PFSK-1 (cell line): ENCODE results near the gene SASH1.

Source experiments
- FOXP2 ChIP-seq: optimal IDR thresholded peaks from 2 replicates; pipeline ENCODE3; 2011; ENCODE audit warnings: borderline replicate concordance, control low read depth, inconsistent platforms; ENCODE audit not compliant: insufficient read depth; ENCODE audit errors: extremely low read length, extremely low read depth
- POLR2AphosphoS5 ChIP-seq: IDR thresholded peaks from 2 replicates; pipeline ENCODE4 v1.6.1; 2012; ENCODE audit warnings: low read depth, mild to moderate bottlenecking, control low read depth, low read length, moderate library complexity
- SIN3A ChIP-seq: IDR thresholded peaks from 2 replicates; pipeline ENCODE4 v1.6.1; 2012; ENCODE audit warnings: mild to moderate bottlenecking, low read length, moderate library complexity, borderline replicate concordance; ENCODE audit not compliant: insufficient read depth
- TAF1 ChIP-seq: IDR thresholded peaks from 2 replicates; pipeline ENCODE4 v1.6.1; 2012; ENCODE audit warnings: low read length, control low read depth, borderline replicate concordance; ENCODE audit not compliant: insufficient read depth
- TF ChIP-seq, protein P1 (sequence below), 2 experiments: IDR thresholded peaks; 2 replicates each; pipeline versions ENCODE4 v1.6.1 to v1.8.0; 2011 to 2012; ENCODE audit warnings: low read depth in 2 of 2, low read length in 2 of 2, control low read depth in 1 of 2, inconsistent platforms in 1 of 2, mild to moderate bottlenecking in 1 of 2, moderate library complexity in 1 of 2; ENCODE audit not compliant: insufficient read depth in 1 of 2

Gene SASH1

DNA sequence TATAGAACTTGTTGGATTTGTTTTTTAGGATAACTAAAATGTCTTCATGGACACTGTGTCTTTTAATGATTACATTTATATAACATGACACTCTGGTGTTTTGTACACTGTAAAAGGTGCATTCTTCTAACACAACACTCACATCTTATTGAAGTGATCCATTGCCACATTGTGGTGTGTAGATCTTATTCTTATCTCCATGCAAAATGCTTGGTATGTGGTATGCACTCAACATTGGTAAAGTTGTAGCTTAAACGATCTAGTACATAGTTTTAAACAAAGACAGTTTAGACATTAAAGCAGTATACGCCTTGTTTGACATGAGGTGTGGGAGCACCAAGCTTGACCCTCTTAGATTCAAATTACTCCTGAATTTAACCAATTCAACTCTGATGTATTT, 84.7 kb downstream of the SASH1 start:
- TF ChIP-seq FOXP2, result no peak
- no peak for TF ChIP-seq TAF1
- TF ChIP-seq SIN3A, result no peak
- no peak for TF ChIP-seq POLR2AphosphoS5
- TF ChIP-seq, protein P1, sequence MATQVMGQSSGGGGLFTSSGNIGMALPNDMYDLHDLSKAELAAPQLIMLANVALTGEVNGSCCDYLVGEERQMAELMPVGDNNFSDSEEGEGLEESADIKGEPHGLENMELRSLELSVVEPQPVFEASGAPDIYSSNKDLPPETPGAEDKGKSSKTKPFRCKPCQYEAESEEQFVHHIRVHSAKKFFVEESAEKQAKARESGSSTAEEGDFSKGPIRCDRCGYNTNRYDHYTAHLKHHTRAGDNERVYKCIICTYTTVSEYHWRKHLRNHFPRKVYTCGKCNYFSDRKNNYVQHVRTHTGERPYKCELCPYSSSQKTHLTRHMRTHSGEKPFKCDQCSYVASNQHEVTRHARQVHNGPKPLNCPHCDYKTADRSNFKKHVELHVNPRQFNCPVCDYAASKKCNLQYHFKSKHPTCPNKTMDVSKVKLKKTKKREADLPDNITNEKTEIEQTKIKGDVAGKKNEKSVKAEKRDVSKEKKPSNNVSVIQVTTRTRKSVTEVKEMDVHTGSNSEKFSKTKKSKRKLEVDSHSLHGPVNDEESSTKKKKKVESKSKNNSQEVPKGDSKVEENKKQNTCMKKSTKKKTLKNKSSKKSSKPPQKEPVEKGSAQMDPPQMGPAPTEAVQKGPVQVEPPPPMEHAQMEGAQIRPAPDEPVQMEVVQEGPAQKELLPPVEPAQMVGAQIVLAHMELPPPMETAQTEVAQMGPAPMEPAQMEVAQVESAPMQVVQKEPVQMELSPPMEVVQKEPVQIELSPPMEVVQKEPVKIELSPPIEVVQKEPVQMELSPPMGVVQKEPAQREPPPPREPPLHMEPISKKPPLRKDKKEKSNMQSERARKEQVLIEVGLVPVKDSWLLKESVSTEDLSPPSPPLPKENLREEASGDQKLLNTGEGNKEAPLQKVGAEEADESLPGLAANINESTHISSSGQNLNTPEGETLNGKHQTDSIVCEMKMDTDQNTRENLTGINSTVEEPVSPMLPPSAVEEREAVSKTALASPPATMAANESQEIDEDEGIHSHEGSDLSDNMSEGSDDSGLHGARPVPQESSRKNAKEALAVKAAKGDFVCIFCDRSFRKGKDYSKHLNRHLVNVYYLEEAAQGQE (IDR thresholded peaks at IDR 0.05; ENCODE audit: insufficient read depth in 1 of 2, low read depth in 2 of 2, low read length in 2 of 2), result no peak

GRCh38 chr6:148429423-148429822, 86.8 kb downstream of the SASH1 start:
- TF ChIP-seq TAF1 (no peak), SIN3A (no peak), POLR2AphosphoS5 (no peak), FOXP2 (no peak)
- TF ChIP-seq, protein P1 (IDR thresholded peaks at IDR 0.05; ENCODE audit: insufficient read depth in 1 of 2, low read depth in 2 of 2, low read length in 2 of 2), result no peak

DNA sequence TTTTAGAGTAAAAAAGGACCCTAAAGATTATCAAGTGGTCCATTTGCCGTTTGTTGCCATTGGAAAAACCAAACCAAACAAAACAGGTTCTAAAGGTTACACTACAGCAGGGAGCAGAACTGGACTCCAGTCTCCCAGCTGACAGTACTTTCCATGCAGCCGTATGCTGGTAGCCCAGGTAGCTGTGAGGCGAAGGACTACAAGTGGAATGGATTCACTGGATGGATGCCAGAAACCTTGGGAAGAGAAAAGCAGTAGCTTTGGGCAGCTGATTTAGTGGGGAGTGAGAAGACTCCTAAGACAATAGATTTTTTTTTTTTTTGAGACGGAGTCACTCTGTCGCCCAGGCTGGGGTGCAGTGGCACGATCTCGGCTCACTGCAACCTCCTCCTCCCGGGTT, 88.3 kb downstream of the SASH1 start:
- TF ChIP-seq TAF1 (no peak), SIN3A (no peak), FOXP2 (no peak)
- TF ChIP-seq, protein P1 (IDR thresholded peaks at IDR 0.05; ENCODE audit: insufficient read depth in 1 of 2, low read depth in 2 of 2, low read length in 2 of 2), result no peak

DNA sequence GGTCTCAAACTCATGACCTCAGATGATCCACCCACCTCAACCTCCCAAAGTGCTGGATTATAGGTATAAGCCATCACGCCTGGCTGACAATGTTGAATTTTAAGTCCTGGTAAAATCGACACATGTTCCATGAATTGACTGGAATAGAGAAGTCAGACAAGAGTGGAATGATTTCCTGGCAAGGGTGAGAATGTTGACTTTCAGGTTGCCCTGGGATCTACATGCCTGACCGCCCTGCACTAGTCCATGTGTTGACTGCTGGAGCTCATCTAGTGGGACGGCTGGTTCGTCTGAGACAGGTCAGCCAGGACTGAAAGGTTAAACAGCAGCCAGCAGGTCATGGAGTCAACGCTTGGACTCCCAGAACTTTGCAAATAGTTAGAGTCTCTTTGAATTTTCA, 88.8 kb downstream of the SASH1 start:
- no peak for TF ChIP-seq TAF1
- TF ChIP-seq, protein P1 (IDR thresholded peaks at IDR 0.05; ENCODE audit: insufficient read depth in 1 of 2, low read depth in 2 of 2, low read length in 2 of 2), result no peak
- TF ChIP-seq POLR2AphosphoS5, result no peak
- no peak for TF ChIP-seq FOXP2
- no peak for TF ChIP-seq SIN3A

DNA sequence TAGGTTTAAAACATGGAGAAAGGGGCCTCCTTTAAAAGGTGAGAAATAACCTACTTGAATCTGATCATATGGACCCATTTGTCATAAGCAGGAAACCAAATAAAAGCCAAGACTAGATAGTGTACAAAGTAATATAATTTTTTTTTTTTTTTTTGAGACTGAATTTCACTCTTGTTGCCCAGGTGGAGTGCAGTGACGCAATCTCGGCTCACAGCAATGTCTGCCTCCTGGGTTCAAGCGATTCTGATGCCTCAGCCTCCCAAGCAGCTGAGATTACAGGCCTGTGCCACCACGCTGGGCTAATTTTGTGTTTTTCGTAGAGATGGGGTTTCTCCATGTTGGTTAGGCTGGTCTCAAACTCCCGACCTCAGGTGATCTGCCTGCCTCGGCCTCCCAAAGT, 89.2 kb downstream of the SASH1 start:
- TF ChIP-seq SIN3A (no peak), POLR2AphosphoS5 (no peak), TAF1 (no peak), FOXP2 (no peak)
- TF ChIP-seq, protein P1 (IDR thresholded peaks at IDR 0.05; ENCODE audit: insufficient read depth in 1 of 2, low read depth in 2 of 2, low read length in 2 of 2), result no peak
